Stimulated activated CD8-positive, alpha-beta memory T cell treated with anti-CD3 and anti-CD28 coated beads, Interleukin-15, amount 100 ng/mL, for 24 hours (primary cell): ENCODE results near the gene ACACB.

Experiments
- DNase-seq: peaks from one replicate; pipeline ENCODE4 v3.0.0-alpha.2; 2020; ENCODE audit warnings: low read depth

Gene ACACB

GRCh38 chr12:109110988-109111495 lies 5.3 kb upstream of the ACACB start:
- DNase-seq, result no peak

DNA sequence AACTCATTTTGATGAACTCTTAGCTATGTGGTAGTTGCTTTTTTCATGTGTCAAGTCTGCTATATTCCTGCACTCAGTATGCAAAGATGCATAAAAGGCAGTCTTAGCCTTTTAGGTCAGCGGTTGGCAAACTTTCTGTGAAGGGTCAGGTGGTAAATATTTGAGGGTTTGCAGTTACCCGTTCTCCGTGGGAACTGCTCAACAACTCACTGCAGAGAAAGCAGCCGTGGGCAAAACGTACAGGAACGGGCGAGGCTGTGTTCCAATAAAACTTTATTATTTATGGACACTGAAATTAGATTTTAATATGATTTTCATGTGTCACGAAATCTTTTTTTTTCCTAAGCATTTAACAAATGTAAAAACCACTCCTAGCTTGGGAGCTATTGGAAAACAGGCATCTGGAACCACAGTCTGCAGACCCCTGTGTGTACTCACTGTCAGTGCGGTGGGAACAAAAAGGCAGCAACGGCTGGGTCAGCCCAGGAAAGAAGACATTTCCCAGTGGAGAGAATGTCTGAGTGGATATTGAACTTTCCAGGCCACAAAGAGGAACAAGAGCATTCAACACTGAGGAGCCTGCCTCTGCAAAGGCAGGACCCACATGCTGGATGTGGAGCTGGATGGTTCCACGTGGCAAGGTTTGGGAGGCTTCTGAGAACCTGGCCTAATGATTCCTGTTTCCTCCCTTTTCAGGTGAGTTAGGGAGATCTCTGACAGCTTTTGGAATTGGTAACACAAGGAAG lies 3.5 kb upstream of the ACACB start:
- DNase-seq, result no peak

DNA sequence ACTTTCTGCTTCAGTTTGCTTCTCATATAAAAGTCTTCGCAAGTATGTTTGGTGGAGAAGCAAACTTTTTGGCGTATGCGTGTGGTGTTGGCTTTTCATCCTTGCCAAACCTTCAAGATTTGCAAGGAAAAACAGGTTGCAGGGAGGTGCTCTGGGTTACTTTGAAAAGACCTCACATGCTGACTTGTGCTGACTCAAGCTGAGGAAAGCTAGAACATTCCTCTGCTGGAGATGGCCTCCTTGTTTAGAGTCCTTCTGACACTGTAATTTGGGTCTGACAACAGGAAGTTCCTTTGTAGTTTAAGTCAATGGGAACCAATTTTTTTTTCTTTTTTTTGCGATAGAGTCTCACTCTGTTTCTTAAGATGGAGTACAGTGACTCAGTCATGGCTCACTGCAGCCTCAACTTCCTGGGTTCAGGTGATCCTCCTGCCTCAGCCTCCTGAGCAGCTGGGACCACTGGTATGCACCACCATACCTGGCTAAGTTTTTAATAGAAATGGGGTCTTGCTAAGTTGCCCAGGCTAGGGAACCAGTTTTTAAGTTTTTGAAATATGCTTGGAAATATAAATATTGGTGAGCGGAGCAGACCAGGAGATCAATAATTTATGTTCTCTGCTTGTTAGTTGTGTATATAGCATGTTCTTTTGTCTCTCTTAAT lies 2.6 kb upstream of the ACACB start:
- DNase-seq, result no peak

- DNase-seq, result no peak
Observed at GRCh38 chr12:109114644-109115043, 1.7 kb upstream of the ACACB start.

DNA sequence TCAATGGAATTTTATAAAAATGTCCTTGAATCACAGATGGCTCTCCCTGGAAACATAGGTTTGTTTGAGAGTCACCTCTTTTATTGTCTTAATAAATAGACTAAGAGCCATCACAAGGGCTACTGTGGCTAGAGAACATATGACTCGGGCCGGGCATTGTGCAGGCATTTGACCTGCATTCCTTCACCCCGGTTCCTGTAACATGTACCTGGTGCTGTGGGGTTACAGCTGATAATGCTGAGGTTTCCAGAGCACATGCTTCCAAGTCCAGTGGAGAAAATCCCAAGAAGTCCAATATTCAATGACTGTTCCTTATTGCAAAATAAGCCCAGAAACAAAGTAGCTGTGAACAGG lies 1.0 kb upstream of the ACACB start:
- DNase-seq, result no peak

GRCh38 chr12:109116611-109116949 lies 193 bp downstream of the ACACB start:
- no peak for DNase-seq

DNA sequence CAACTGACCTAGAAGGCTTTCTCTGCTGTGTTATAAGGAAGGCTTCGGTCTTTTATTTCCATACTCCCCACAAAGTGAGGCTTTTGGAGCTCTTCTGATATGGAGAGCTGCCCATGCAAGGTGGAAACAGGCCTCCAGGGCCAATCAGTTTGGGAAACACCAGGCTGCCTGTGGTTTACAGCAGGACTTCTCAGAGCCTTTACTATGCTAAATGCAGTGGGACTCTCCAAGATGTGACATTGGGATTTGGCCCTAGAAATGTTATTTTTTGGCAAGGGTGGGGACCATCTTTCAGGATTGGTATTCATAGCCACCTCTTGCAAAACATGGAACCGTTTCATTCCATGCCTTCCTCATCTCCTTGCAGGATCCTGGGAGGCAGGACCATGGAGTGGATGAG lies 3.7 kb downstream of the ACACB start:
- no peak for DNase-seq

GRCh38 chr12:109120557-109120956 lies 4.2 kb downstream of the ACACB start:
- no peak for DNase-seq

- DNase-seq, result no peak
Observed at GRCh38 chr12:109121346-109121880, 5.0 kb downstream of the ACACB start.

DNA sequence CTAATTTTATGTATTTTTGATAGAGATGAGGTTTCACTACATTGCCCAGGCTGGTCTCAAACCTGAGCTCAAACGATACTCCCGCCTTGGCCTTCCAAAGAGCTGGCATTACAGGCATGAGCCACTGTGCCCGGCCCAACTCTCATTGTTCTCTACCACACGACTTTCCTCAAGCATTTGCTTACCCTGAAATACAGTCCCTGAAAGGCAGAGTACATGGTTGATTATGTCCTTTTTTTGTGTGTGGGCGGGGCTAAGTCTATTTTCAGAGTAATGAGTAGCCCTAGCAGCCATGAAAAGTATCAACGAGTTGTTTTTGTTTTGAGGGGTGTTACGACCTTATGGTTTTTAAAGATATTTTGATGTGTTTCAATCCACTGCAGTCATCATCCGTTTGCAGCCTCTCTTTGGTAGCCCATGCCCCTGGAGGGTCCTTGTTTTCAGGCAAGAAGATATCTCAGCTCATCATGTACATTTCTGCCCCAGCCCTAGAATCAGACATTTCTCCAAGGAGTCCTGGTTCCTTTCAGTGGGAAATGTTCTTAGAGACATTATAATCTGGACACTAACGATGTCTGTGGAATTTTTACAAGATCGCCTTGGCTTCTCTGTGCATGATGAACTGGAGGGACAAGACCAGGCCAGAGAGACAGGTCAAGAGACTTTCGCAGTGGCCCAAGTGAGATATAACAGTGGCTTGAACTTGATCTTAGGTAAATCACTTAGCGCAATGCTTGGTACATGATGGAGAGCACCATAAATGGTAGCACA lies 8.7 kb downstream of the ACACB start:
- no peak for DNase-seq

DNA sequence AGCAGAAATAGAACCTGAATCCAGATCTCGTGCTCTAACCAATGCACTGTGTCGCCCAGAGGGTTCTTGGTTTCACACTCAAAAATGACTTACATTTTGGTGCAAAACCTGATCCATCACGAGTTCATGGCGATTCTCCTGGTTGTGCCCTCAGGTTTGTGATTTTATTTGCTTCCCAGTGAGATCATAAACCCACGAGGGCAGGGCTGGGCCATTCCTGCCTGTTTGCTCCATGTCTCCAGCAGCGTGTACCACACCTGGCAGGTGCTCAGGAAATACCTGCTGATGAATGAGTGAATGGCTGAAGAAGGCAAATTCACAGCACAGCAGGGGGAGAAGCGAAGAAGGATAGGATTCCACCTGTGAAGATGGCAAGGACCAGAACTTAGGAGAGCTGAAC lies 9.4 kb downstream of the ACACB start:
- DNase-seq, result no peak

GRCh38 chr12:109126784-109127183 lies 10.4 kb downstream of the ACACB start:
- DNase-seq, result no peak

DNA sequence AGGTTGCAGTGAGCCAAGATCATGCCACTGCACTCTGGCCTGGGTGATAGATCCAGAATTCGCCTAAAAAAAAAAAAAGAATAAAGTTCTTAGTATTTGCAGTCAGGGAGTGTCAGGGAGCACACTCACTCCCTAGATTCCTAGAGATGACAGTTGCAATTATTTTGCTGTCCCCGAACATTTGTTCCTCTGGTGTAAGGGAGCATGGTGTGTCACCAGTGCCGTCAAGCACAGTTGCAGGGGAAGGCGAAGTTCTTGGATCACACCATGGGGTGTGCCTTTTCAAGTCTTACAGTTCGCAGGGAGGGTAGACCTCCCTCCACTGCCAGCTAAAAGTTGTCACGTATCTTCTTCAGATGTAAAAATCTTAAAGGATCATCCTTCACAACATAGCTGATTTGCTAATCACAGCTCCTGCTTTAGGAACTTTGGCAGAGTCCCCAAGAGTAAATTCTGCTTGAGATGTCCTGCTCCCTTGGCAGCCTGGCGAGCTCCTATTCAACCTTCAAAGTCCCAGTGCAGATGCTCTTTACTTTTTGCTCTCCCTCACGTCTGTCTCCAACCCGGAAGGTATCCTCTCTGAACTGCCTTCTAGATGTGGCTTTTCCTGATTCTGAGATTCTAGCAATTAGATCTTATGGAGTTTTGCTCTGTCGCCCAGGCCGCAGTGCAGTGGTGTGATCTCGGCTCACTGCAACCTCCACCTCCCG lies 11.3 kb downstream of the ACACB start:
- no peak for DNase-seq

DNA sequence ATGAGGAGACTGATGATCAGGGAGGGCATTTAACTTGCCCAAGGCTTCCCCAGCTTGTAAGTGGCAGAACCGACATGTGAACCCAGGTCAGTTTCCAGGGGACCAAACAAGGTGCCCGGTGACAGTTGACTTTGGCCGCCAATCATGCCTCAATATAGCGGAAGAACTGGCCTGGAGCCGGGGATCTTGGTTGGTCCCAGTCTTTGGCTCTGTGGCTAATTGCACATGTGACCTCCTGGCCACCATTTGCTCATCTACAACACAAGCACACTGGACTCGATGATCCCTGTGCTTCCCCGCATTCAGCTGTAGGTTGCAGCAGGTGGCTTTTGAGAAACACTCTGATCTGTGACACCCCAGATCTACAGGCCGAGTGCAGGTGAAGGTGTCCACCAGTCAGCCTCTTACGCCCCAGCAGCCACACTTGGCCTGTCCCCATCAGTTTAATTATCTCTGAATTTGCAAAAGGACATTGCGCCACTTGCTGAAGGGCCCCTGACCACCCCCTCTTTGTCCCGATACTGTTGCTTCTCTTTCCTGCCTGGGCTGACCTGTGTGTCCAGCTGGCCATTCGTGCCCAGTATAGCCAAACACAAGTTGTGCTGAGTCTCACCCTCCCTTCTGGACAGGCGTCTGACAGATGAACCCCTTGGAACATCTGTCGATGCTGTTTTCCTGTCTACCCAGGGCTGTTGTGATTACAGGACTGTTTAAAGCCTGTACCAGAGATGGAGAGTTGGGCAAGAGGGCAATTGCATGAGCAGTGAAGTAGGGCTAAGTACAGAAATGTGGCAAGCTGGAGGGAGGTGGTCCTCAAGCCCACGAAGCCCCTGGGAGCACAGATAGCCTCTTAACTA lies 14.1 kb downstream of the ACACB start:
- DNase-seq, result no peak

DNA sequence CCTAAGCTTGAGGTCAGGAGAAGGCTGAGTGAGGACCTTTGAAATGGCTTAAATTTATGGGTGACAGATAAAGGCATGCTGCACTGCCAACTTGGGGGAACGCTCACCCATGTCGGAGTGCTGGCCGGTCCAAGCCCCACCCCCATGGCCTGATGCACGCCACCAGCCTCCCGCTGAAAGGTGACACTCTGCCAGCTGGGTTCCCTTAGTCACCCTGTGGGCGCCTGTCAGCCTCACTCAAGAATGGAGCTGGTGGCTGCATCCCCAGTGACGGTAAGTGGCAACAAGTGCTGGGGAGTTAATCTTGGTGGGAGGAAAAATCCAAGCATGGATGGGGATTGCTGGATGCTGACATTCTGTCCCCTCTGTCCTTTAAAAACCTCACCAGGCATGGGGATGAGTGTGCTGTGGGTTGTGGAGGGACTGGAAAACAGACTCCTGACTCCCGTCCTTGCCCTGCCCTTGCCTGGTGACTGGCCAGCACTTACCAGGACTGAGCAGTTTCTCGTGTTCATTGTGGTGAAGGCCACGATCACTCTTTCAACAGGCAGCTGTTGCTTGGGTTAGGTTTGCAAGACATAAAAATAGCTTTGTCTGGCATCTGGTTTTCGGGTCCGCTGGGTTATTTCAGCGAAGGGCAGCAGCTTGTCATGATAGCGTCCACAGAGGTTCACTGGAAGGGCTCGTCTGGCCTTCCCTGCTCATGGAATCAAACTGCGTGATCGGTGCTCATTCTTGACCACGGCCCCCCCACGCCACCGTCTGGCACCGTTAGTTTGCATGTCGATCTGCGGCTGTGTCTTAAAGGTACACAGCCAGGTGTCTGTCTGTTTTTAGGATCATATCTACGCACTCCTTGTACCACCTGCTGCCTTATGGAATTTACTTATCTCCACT lies 15.0 kb downstream of the ACACB start:
- no peak for DNase-seq

- DNase-seq, result no peak
Observed at GRCh38 chr12:109134186-109134917, 18.0 kb downstream of the ACACB start.

GRCh38 chr12:109137055-109137454 lies 20.7 kb downstream of the ACACB start:
- DNase-seq, result no peak

- DNase-seq, result no peak
Observed at GRCh38 chr12:109139360-109139759, 23.0 kb downstream of the ACACB start.

DNA sequence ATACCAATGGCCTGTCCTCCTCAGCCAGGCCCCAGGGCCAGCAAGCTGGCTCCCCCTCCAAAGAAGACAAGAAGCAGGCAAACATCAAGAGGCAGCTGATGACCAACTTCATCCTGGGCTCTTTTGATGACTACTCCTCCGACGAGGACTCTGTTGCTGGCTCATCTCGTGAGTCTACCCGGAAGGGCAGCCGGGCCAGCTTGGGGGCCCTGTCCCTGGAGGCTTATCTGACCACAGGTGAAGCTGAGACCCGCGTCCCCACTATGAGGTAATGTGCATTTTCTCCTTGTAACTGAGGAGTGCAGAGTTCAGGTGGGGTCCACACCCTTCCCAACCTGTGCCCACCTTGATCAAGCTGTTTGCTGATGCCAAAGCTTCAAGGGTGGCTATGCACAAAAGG lies 23.4 kb downstream of the ACACB start:
- DNase-seq, result no peak

DNA sequence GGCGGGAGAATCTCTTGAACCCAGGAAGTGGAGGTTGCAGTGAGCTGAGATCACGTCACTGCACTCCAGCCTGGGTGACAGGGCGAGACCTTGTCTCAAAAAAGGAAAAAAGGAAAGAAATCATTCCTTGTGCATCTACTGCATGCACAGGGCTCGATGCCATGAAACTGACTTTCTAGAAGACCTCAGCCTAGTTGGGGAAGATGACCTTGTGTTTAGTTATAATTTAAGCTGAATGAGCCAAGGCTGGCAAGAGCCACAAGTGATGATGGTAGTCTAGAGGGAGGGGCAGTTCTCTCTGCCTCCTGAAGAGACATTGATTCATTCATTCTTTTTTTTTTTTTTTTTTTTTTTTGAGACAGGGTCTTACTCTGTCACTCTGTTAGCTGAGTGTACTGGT lies 24.2 kb downstream of the ACACB start:
- no peak for DNase-seq
